Measurements from ENCODE around the gene MEF2D.

MEF2D gene

GRCh38 chr1:156510709-156511108 is 10.1 kb upstream of the MEF2D start:
- TF ChIP-seq CTCF (IDR thresholded peaks at IDR 0.05; ENCODE audit: insufficient read depth, low read length, missing control alignments), result no peak
- ChIA-PET CTCF (interaction anchor here (1.1 to 1.6 kb wide), 4 partner anchors 9 to 125 kb away, joined by 3 read pairs; no protein-coding TSS in a partner anchor), POLR2A (no interaction called here)
- H3K4me3 ChIP-seq (ENCODE audit: low read depth, low read length), result no peak overlapping the region
- peak; percentile 74 for DNase-seq (ENCODE audit: low read depth, low spot score)

- POLR2A ChIA-PET, result interaction anchor here (0.9 kb wide), 1 partner anchor 9 kb away, joined by 3 read pairs; the partner anchor contains the start of gene MEF2D
- no peak for DNase-seq (ENCODE audit: low read depth, low spot score)
- CTCF ChIA-PET, result interaction anchor here (1.1 to 1.9 kb wide), 3 partner anchors 29 to 124 kb away, joined by 3 to 5 read pairs (median 4); no protein-coding TSS in a partner anchor
- TF ChIP-seq CTCF (IDR thresholded peaks at IDR 0.05; ENCODE audit: insufficient read depth, low read length, missing control alignments), result no peak
- no peak overlapping the region for H3K4me3 ChIP-seq (ENCODE audit: low read depth, low read length)
Observed at GRCh38 chr1:156509424-156510034, 9.0 kb upstream of the MEF2D start.

- DNase-seq (ENCODE audit: low read depth, low spot score), result no peak
- no peak for TF ChIP-seq CTCF (IDR thresholded peaks at IDR 0.05; ENCODE audit: insufficient read depth, low read length, missing control alignments)
- POLR2A ChIA-PET, result no interaction called here
- CTCF ChIA-PET, result interaction anchor here (0.8 to 1.9 kb wide), 6 partner anchors 17 to 123 kb away, joined by 3 to 6 read pairs (median 4); no protein-coding TSS in a partner anchor
- no peak overlapping the region for H3K4me3 ChIP-seq (ENCODE audit: low read depth, low read length)
Observed at GRCh38 chr1:156508955-156509234, 8.3 kb upstream of the MEF2D start.

GRCh38 chr1:156508205-156508954 is 7.8 kb upstream of the MEF2D start:
- POLR2A ChIA-PET, result no interaction called here
- CTCF ChIA-PET, result interaction anchor here (0.8 to 1.9 kb wide), 6 partner anchors 17 to 122 kb away, joined by 3 to 6 read pairs (median 4); no protein-coding TSS in a partner anchor
- no peak for DNase-seq (ENCODE audit: low read depth, low spot score)
- TF ChIP-seq CTCF (IDR thresholded peaks at IDR 0.05; ENCODE audit: insufficient read depth, low read length, missing control alignments), result no peak
- H3K4me3 ChIP-seq (ENCODE audit: low read depth, low read length), result no peak overlapping the region

GRCh38 chr1:156506450-156506849 is 5.9 kb upstream of the MEF2D start:
- POLR2A ChIA-PET, result no interaction called here
- CTCF ChIA-PET, result no interaction called here
- H3K4me3 ChIP-seq (ENCODE audit: low read depth, low read length), result no peak overlapping the region
- no peak for TF ChIP-seq CTCF (IDR thresholded peaks at IDR 0.05; ENCODE audit: insufficient read depth, low read length, missing control alignments)
- DNase-seq (ENCODE audit: low read depth, low spot score), result no peak

- ChIA-PET CTCF (interaction anchor here (17.6 kb wide), 1 partner anchor 20 kb away, joined by 270 read pairs; no protein-coding TSS in a partner anchor), POLR2A (interaction anchor here (0.6 to 5.4 kb wide), 3 partner anchors 15 to 44 kb away, joined by 3 to 31 read pairs (median 4); no protein-coding TSS in a partner anchor)
- DNase-seq (ENCODE audit: low read depth, low spot score), result no peak
- TF ChIP-seq CTCF (IDR thresholded peaks at IDR 0.05; ENCODE audit: insufficient read depth, low read length, missing control alignments), result no peak
- no peak overlapping the region; the same call in 1 of the 2 replicates for H3K4me3 ChIP-seq (ENCODE audit: low read depth, low read length)
Observed at GRCh38 chr1:156505679-156506298, 5.2 kb upstream of the MEF2D start.

All from AG04449 (cell line).